ENCODE results near the gene MYOM3.

DNA sequence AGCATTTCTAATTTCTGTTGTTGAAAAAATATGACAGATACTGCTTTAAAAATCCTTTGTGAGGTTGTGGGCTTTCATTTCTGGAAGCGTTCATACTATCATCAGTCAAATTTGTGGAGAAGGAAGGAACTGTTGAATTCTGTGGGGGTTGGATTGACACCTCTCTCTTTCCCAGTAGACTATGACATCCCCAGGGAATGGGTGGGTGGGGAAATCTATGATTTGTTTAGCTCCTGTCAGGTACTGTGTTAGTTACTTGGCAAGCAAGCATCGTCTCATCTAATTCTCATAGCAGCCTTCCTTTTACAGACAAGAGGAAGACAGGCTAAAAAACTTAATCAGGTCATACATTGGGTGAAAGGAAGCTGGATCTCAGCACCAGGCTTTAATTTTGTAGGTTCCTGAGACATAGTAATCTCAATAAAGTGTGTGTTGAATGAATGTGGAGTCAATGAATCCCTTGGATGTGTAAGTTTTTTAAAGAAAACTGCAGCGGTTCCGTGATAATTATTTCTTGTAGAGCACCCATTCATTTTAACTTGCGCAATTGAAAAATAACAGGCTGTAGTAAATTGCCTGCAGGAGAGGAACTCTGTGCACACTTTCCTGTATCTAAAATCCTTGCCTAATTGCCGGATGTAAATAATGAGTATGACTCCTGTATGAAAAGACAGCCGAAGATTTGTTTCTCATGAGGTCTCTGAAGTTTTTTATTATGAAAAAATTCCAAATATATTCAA lies 60.6 kb downstream of the MYOM3 start:
- TF ChIP-seq, protein P1, sequence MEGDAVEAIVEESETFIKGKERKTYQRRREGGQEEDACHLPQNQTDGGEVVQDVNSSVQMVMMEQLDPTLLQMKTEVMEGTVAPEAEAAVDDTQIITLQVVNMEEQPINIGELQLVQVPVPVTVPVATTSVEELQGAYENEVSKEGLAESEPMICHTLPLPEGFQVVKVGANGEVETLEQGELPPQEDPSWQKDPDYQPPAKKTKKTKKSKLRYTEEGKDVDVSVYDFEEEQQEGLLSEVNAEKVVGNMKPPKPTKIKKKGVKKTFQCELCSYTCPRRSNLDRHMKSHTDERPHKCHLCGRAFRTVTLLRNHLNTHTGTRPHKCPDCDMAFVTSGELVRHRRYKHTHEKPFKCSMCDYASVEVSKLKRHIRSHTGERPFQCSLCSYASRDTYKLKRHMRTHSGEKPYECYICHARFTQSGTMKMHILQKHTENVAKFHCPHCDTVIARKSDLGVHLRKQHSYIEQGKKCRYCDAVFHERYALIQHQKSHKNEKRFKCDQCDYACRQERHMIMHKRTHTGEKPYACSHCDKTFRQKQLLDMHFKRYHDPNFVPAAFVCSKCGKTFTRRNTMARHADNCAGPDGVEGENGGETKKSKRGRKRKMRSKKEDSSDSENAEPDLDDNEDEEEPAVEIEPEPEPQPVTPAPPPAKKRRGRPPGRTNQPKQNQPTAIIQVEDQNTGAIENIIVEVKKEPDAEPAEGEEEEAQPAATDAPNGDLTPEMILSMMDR (IDR thresholded peaks at IDR 0.05) = no peak
- TF ChIP-seq POLR2AphosphoS5 (IDR thresholded peaks at IDR 0.05; ENCODE audit: low read depth, low read length) = no peak
- no peak for TF ChIP-seq TCF7L2 (IDR thresholded peaks at IDR 0.05; ENCODE audit: low read depth, low read length)
- no peak for TF ChIP-seq SIN3A (IDR thresholded peaks at IDR 0.05; ENCODE audit: borderline replicate concordance, insufficient read depth, low read depth, low read length)
- TF ChIP-seq, protein P2, sequence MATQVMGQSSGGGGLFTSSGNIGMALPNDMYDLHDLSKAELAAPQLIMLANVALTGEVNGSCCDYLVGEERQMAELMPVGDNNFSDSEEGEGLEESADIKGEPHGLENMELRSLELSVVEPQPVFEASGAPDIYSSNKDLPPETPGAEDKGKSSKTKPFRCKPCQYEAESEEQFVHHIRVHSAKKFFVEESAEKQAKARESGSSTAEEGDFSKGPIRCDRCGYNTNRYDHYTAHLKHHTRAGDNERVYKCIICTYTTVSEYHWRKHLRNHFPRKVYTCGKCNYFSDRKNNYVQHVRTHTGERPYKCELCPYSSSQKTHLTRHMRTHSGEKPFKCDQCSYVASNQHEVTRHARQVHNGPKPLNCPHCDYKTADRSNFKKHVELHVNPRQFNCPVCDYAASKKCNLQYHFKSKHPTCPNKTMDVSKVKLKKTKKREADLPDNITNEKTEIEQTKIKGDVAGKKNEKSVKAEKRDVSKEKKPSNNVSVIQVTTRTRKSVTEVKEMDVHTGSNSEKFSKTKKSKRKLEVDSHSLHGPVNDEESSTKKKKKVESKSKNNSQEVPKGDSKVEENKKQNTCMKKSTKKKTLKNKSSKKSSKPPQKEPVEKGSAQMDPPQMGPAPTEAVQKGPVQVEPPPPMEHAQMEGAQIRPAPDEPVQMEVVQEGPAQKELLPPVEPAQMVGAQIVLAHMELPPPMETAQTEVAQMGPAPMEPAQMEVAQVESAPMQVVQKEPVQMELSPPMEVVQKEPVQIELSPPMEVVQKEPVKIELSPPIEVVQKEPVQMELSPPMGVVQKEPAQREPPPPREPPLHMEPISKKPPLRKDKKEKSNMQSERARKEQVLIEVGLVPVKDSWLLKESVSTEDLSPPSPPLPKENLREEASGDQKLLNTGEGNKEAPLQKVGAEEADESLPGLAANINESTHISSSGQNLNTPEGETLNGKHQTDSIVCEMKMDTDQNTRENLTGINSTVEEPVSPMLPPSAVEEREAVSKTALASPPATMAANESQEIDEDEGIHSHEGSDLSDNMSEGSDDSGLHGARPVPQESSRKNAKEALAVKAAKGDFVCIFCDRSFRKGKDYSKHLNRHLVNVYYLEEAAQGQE (IDR thresholded peaks at IDR 0.05; ENCODE audit: insufficient read depth in 1 of 2, low read depth in 2 of 2, low read length in 1 of 2) = no peak
